HG03280 (cell line): ENCODE data around the gene FKBP5.
"Not testable (repeated sequence)": the region's sequence is repeated elsewhere in the genome, so short reads cannot be mapped to it uniquely, and the experiment has no call there.

ENCODE experiments used
- ATAC-seq: cut with Tn5 transposase; IDR thresholded peaks from one replicate; pipeline ENCODE4 v1.9.1; 2021; ENCODE audit warnings: mild to moderate bottlenecking, moderate library complexity; ENCODE audit not compliant: unreplicated experiment

Gene FKBP5

GRCh38 chr6:35552285-35552917 lies 136.3 kb downstream of the FKBP5 start:
- ATAC-seq: no peak

GRCh38 chr6:35550437-35550836 lies 138.3 kb downstream of the FKBP5 start:
- no peak for ATAC-seq

- no peak for ATAC-seq
Measured at GRCh38 chr6:35547676-35548075, 141.0 kb downstream of the FKBP5 start.

- ATAC-seq: no peak
Measured at GRCh38 chr6:35544769-35545361, 143.8 kb downstream of the FKBP5 start.

- no peak for ATAC-seq
Measured at GRCh38 chr6:35543459-35544193, 145.1 kb downstream of the FKBP5 start.

GRCh38 chr6:35541836-35542235 lies 146.9 kb downstream of the FKBP5 start:
- ATAC-seq: no peak

- ATAC-seq: no peak
Measured at GRCh38 chr6:35539223-35539622, 149.5 kb downstream of the FKBP5 start.

GRCh38 chr6:35535847-35536246 lies 152.9 kb downstream of the FKBP5 start:
- ATAC-seq: not testable (repeated sequence)

GRCh38 chr6:35534407-35535170 lies 154.1 kb downstream of the FKBP5 start:
- no peak for ATAC-seq

GRCh38 chr6:35533981-35534380 lies 154.7 kb downstream of the FKBP5 start:
- ATAC-seq: no peak

GRCh38 chr6:35532126-35532525 lies 156.6 kb downstream of the FKBP5 start:
- no peak for ATAC-seq

- ATAC-seq: no peak
Measured at GRCh38 chr6:35524380-35525020, 164.2 kb downstream of the FKBP5 start.
